Measurements from ENCODE around the gene GBX2.

The GBX2 gene

GRCh38 chr2:236167297-236168109, 683 bp downstream of the GBX2 start:
- no peak for DNase-seq

- no peak for DNase-seq
Observed at GRCh38 chr2:236166796-236167296, 1.3 kb downstream of the GBX2 start.

- DNase-seq, result no peak
Observed at GRCh38 chr2:236165842-236166795, 2.1 kb downstream of the GBX2 start.

GRCh38 chr2:236164925-236165841, 3.0 kb downstream of the GBX2 start:
- DNase-seq, result no peak

GRCh38 chr2:236164201-236164924, 3.8 kb downstream of the GBX2 start:
- no peak for DNase-seq

GRCh38 chr2:236163471-236164200, 4.5 kb downstream of the GBX2 start:
- DNase-seq, result no peak

GRCh38 chr2:236162882-236163470, 5.2 kb downstream of the GBX2 start:
- no peak for DNase-seq

GRCh38 chr2:236162031-236162845, 5.9 kb downstream of the GBX2 start:
- no peak for DNase-seq

- DNase-seq, result no peak
Observed at GRCh38 chr2:236161531-236161930, 6.7 kb downstream of the GBX2 start.

GRCh38 chr2:236161082-236161462, 7.1 kb downstream of the GBX2 start:
- DNase-seq, result no peak

- DNase-seq, result no peak
Observed at GRCh38 chr2:236160366-236161081, 7.7 kb downstream of the GBX2 start.

GRCh38 chr2:236159778-236160170, 8.4 kb downstream of the GBX2 start:
- no peak for DNase-seq

- no peak for DNase-seq
Observed at GRCh38 chr2:236158969-236159777, 9.0 kb downstream of the GBX2 start.

GRCh38 chr2:236157815-236158498, 10.2 kb downstream of the GBX2 start:
- DNase-seq, result no peak

GRCh38 chr2:236157366-236157765, 10.8 kb downstream of the GBX2 start:
- DNase-seq, result no peak

- DNase-seq, result no peak
Observed at GRCh38 chr2:236156860-236157194, 11.4 kb downstream of the GBX2 start.

- no peak for DNase-seq
Observed at GRCh38 chr2:236156095-236156859, 11.9 kb downstream of the GBX2 start.

Data from activated CD4-positive, alpha-beta T cell treated with anti-CD3 and anti-CD28 coated beads, Interleukin-2, amount 50 U/mL, for 48 hours (primary cell).